Skeletal muscle tissue (tissue), 4 donors: Measurements from ENCODE around the gene SPATA32. TPM values are rescaled to one million over a fixed set of nuclear protein-coding genes. Genes with fewer than 3 reads are reported as not detected.

Experiments
- H3K27ac ChIP-seq: one replicate; pipeline ENCODE4 v1.7.0; 2013; ENCODE audit warnings: mild to moderate bottlenecking, low read depth, low read length, inconsistent platforms
- H3K27me3 ChIP-seq, 3 donors: one replicate each; pipeline ENCODE4 v1.7.0; 2013; ENCODE audit warnings: low read length in 3 of 3; ENCODE audit not compliant: control insufficient read depth in 3 of 3, insufficient read depth in 3 of 3
- H3K36me3 ChIP-seq, 3 donors: one replicate each; pipeline ENCODE4 v1.7.0; 2013; ENCODE audit warnings: low read length in 3 of 3; ENCODE audit not compliant: control insufficient read depth in 3 of 3, insufficient read depth in 3 of 3
- H3K4me1 ChIP-seq, 3 donors: one replicate each; pipeline ENCODE4 v1.7.0; 2013; ENCODE audit warnings: low read length in 3 of 3, mild to moderate bottlenecking in 3 of 3; ENCODE audit not compliant: control insufficient read depth in 3 of 3, insufficient read depth in 3 of 3
- H3K4me3 ChIP-seq, 3 donors: one replicate each; pipeline ENCODE4 v1.7.0; 2013; ENCODE audit warnings: low read length in 3 of 3
- H3K9ac ChIP-seq, 3 donors: one replicate each; pipeline ENCODE4 v1.7.0; 2013; ENCODE audit warnings: low read length in 3 of 3, mild to moderate bottlenecking in 3 of 3, moderate library complexity in 2 of 3, low read depth in 1 of 3
- H3K9me3 ChIP-seq, 3 donors: one replicate each; pipeline ENCODE4 v1.7.0; 2013; ENCODE audit warnings: low read length in 3 of 3; ENCODE audit not compliant: control insufficient read depth in 3 of 3
- total RNA-seq: library from RNA; depleted of rRNA; stranded (reverse); fragments of >200 nt; gene quantifications from one replicate; pipeline ENCODE4 v1.2.3, GENCODE V29; 2014
- donor health status: Osteomylitis.

SPATA32 gene, protein sequence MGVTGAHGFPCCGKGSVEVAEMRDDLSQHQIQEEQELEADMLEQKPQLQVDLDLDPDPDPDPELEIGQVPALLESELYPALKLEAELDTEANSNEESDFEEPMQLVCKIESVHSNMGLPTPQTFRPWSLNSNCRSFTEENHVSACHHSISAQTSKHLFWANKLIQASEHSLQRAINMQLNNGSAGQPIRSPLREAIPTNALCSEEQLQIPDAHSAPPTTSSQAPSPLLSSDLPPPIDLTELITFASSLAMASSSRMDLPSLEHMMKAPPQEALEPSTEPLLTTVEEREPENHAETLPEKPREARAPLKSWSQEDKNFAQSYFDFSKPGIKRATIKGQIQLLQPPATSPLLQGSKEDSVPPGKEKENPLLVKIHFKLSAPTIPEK
- not detected for total RNA-seq

DNA sequence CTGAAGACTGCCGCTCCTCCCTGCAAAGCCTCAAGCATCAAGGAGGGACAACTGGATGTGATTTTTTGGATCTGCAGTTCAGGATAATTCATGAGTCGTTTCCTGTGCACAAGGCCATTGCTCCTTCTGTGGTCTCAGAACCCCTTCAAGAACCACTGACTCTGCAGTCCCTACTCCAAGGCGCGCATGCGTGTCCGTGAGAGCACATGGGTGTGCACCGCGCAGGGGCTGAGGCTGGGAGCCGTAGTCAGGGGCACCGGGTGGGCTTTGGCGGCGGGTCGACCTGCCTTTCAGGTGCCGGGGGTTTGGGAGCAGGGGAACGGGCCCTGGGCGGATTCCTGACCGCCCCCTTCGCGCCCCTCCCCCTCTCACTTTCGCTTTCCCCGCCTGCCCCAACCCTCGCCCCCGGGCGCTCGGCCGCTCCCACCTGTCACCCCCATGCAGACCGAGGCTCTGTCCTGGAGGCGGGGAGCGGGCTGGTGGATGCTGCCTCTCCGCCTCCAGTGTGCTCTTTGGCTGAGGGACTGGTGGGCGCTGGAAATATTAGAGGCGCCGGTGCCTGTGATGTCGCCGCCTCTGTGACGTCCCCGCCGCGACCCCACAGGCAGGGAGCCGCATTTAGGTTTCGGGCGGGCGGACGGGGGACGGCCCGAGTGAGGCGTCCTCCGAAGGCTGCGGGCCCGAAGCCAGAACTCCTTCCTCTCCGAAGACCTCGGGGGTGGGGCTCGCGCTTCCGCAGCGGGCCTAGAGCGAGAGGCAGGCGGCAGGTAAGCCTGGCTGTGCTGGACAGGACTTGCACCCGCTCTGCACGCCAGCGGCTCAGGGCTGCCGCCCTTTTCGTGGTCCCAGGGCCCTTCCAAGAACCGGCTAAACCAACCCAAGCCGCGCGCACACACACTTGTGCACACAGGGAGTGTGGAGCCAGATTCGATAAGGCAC is at the start of gene SPATA32:
Gene SPATA32 (minus strand): TSS at position 518 of the 939 bp plus-strand sequence. CDS start 78 bp downstream, at position 440.
- Histone ChIP-seq H3K9me3 (no peaks in the 10 kb centered on the region), H3K27me3 (no peaks in the 10 kb centered on the region), H3K36me3 (peaks cover 18 to 29% (median 21%) of the 10 kb centered on the region in 3 donors), H3K4me1 (peaks cover 34 to 66% (median 52%) of the 10 kb centered on the region in 3 donors), H3K27ac (peak within 1 kb of the TSS; percentile 41), H3K4me3 (peak within 1 kb of the TSS; percentile 51 to 70 (median 58)), H3K9ac (peak within 1 kb of the TSS; percentile 51 to 78 (median 70))

DNA sequence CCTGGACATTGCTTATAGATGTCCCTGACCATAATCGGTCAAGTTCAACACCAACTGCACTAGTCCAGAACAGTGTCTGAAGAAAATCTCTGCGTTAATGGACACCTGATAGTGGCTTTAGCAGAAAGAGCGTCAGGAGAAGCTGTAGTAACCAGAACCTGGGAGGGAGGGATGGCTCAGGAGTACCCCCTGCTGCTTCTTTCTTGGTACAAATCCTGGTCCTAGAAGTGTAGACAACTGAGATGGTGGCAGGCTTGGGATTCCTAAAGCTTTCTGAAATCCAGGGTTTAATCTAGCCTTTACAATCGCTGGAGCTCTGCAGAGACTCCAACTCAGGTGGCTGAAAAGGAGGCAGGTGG is 49.5 kb upstream of the SPATA32 start:
- Histone ChIP-seq H3K9me3 (no peaks in the 10 kb centered on the region), H3K27ac (peak overlapping the region; percentile 88), H3K27me3 (no peaks in the 10 kb centered on the region), H3K4me1 (peaks cover 85 to 89% (median 86%) of the 10 kb centered on the region in 3 donors), H3K4me3 (peak overlapping the region; percentile 60 to 74 (median 70)), H3K36me3 (peaks cover 0 to 2% (median 0%) of the 10 kb centered on the region in 3 donors), H3K9ac (peak overlapping the region; percentile 83 to 92 (median 91))

DNA sequence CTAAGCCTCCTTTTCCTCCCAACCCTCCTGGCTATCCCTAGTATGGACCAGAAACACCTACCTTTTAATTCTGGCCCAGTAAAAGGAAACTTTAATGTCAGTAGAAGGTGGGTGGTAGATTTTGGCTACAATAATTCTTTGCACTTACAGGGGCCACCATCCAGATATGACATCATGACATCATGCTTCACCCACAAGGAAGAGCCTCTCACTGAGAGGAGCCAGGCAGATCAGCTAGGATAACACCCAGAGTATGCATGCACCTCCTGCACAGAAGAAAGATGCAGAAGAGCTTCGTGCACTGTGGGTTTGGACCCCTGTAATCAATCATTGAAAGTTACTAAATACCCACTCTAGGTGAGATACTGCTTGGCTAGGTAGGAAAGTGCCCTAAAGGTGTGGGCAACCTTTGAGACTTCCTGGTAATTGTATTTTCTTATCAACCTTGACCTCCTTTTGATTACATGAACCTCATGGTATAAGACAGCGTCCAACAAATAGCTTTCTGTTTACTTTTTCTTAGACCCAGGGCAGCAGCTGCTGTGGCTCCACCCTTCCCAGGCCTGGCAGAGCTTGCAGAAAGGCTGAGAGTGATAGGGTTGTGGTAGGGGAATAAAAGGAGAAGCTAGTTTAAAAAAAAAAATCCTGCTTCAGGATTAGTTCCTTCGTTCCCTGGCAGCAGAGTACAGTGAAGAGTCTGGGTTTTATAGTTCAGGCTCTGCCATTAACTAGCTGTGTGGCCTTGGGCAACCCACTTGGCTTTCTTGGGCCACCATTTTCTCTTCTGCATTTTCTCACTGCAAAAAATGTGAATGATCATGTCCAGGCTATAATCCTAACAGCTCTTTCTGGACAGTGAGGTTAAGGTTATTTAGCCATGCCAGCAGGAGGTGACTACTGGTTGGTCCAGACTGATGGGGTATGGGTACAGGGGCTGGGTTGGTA is 48.8 kb upstream of the SPATA32 start:
- H3K27ac ChIP-seq: peak overlapping the region; percentile 88
- H3K4me3 ChIP-seq: peak overlapping the region; percentile 32 to 60 (median 42)
- H3K4me1 ChIP-seq: peaks cover 86 to 89% (median 86%) of the 10 kb centered on the region in 3 donors
- H3K9me3 ChIP-seq: no peaks in the 10 kb centered on the region
- peaks cover 0 to 2% (median 0%) of the 10 kb centered on the region in 3 donors for H3K36me3 ChIP-seq
- H3K27me3 ChIP-seq: no peaks in the 10 kb centered on the region
- H3K9ac ChIP-seq: peak overlapping the region; percentile 35 to 92 (median 91)

DNA sequence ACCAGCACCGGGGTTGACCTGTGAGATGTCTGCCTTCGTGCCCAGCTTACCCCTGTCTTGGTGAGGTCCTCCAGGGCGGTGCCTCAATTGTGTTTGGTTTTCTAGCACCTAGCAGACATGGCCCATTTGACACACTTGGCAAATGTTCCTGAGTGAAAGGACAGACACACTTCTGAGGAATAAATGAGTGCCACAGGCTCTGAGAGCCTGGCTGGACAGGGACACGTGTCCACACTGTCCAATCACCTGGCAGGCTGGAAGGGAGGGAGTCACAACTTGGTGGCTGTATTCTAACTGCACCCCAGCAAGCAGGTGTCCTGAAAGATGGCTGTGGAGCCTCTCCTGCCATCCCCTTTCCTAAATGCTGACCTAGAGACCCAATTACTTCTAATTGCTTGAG is 47.5 kb upstream of the SPATA32 start:
- no peaks in the 10 kb centered on the region for H3K27me3 ChIP-seq
- H3K27ac ChIP-seq: peak overlapping the region; percentile 88
- H3K4me1 ChIP-seq: peaks cover 77 to 81% (median 78%) of the 10 kb centered on the region in 3 donors

DNA sequence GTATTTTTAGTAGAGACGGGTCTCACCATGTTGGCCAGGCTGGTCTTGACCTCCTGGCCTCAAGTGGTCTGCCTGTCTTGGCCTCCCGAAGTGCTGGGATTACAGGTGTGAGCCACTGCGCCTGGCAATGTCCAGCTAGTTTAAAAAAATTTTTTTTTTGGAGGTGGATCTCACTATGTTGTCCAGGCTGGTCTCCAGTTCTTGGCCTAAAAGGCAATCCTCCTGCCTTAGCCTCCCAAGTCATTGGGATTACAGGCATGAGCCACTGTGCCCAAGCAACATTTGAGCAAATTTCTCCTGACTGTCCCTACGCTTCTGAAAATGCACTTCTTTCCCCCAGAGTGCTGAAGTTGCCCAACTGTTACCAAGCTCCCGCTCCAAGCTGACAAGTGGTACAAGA is 46.9 kb upstream of the SPATA32 start:
- Histone ChIP-seq H3K27me3 (no peaks in the 10 kb centered on the region), H3K4me3 (no peak overlapping the region), H3K27ac (no peak overlapping the region), H3K4me1 (peaks cover 71 to 76% (median 73%) of the 10 kb centered on the region in 3 donors), H3K9me3 (no peaks in the 10 kb centered on the region), H3K9ac (no peak overlapping the region), H3K36me3 (peaks cover 0 to 2% (median 0%) of the 10 kb centered on the region in 3 donors)

More for the DNA sequence above, 47.5 kb upstream of the SPATA32 start:
- Histone ChIP-seq H3K4me3 (no peak overlapping the region), H3K36me3 (peaks cover 0 to 2% (median 0%) of the 10 kb centered on the region in 3 donors), H3K9me3 (no peaks in the 10 kb centered on the region), H3K9ac (no peak overlapping the region)

DNA sequence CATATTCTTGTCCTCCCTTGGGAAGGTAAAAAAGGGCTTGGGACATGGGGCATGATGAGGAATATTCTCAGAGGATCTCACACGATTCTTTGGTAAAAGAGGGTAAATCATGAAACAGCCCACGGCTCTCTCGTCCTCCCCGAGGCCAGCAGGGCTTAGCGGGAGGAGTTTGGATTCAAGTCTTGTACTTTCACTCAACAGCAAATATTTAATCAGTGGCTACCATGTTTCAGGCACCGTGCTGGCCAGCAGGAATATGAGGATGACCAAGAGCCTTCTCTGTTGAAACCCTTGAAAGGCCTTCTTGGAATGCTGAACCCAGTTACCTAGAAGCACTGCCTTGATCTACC is 46.1 kb upstream of the SPATA32 start:
- no peaks in the 10 kb centered on the region for H3K9me3 ChIP-seq
- H3K27me3 ChIP-seq: no peaks in the 10 kb centered on the region
- H3K36me3 ChIP-seq: peaks cover 0 to 2% (median 0%) of the 10 kb centered on the region in 3 donors
- peak overlapping the region in 1 of 3 donors; percentile 55 for H3K9ac ChIP-seq
- peaks cover 64 to 71% (median 69%) of the 10 kb centered on the region in 3 donors for H3K4me1 ChIP-seq
- peak overlapping the region in 1 of 3 donors; percentile 25 for H3K4me3 ChIP-seq
- peak overlapping the region; percentile 73 for H3K27ac ChIP-seq

DNA sequence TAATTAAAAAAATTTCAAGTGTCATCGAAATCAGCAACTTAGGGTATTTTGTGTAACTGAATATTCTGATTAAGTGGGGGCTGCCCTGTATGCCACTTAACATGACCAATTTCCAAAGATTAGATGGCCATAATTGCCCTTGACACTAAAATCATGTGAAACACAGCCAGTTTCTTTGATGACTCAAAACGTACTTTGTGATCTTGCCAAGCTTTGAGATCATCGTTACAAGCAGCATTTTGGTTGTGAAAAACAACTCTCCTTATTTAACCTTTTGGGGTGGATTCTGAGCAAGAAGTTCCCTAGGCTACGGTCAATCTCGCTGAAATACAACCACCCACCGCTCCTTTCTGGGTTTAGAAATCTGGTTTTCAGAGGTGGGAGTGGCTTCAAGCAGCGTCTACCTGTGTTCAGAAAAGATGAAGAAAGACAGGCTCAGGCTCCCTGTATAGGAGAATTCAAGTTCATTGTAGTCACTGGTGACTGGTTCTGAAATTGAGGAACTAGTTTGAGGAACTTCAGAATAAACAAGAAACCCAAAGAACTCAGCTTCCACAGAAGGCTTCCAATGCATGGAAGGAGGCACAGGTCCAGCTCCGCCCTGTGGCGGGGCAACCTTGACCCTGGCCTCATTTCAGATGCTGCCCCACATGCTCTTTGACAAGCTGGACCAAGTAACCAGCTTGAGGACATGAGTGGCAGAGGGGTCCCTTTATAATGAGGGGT is 45.6 kb upstream of the SPATA32 start:
- H3K9me3 ChIP-seq: no peaks in the 10 kb centered on the region
- peaks cover 0 to 2% (median 0%) of the 10 kb centered on the region in 3 donors for H3K36me3 ChIP-seq
- peaks cover 64 to 71% (median 69%) of the 10 kb centered on the region in 3 donors for H3K4me1 ChIP-seq
- no peaks in the 10 kb centered on the region for H3K27me3 ChIP-seq
- peak overlapping the region in 1 of 3 donors; percentile 25 for H3K4me3 ChIP-seq
- H3K9ac ChIP-seq: peak overlapping the region in 2 of 3 donors; percentile 34 to 55
- H3K27ac ChIP-seq: peak overlapping the region; percentile 73

DNA sequence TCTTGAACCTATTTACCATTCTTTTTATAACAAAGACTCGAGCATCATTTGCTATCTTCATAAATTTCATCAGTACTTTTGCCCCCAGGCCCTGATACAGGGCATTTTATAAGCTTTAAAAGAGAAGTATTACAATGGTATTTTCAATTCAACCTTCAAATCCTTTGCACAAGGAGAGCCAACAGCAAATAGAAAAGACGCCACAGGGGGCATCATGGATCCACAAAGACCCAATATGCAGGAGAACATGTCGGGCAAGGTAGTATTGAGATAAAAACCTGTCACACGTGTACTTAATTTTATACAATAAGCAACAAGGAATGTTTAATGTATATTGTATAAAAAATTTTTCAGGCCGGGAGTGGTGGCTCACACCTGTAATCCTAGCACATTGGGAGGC is 44.7 kb upstream of the SPATA32 start:
- Histone ChIP-seq H3K9me3 (no peaks in the 10 kb centered on the region), H3K4me1 (peaks cover 61 to 73% (median 62%) of the 10 kb centered on the region in 3 donors), H3K36me3 (peaks cover 0 to 2% (median 0%) of the 10 kb centered on the region in 3 donors), H3K27ac (peak overlapping the region; percentile 70), H3K9ac (peak overlapping the region in 1 of 3 donors; percentile 41), H3K27me3 (no peaks in the 10 kb centered on the region), H3K4me3 (no peak overlapping the region)
